H1 (cell line): ENCODE results near the gene RABGAP1. TPM values are rescaled to one million over a fixed set of nuclear protein-coding genes. Genes with fewer than 3 reads are reported as not detected.

Source experiments
- CTCF ChIA-PET: fragments of 300-600 bp; sonication (Branson Sonifier 250); formaldehyde crosslinking; loops from one replicate; lab custom pipeline; 2021; ENCODE audit not compliant: partially characterized antibody; lab: Charles Lee
- POLR2A ChIA-PET: fragments of 300-600 bp; sonication (Branson Sonifier 250); formaldehyde crosslinking; loops from one replicate; lab custom pipeline; 2021; ENCODE audit warnings: inconsistent platforms; ENCODE audit not compliant: partially characterized antibody; lab: Charles Lee
- DNase-seq, 2 experiments: peaks; one replicate each; pipeline versions ENCODE4 v3.0.0 to v3.0.0-alpha.2; 2010 to 2022; ENCODE audit warnings: low spot score in 2 of 2, low read depth in 1 of 2, mixed read lengths in 1 of 2
- FAIRE-seq: peaks from 2 replicates; lab custom pipeline; 2011; peaks lifted over from hg19 to GRCh38; lab: Jason Lieb, UNC
- H2AFZ ChIP-seq: 2 replicates; pipeline ENCODE4 v1.8.1; 2012; ENCODE audit warnings: low read length, inconsistent platforms
- H2AK5ac ChIP-seq: 2 replicates; pipeline ENCODE4 v1.6.1; 2013; ENCODE audit warnings: low read depth, low read length
- H2BK120ac ChIP-seq: replicated peaks from 2 replicates; pipeline ENCODE3; 2013; ENCODE audit warnings: low read depth, low read length, inconsistent platforms
- H2BK12ac ChIP-seq: 2 replicates; pipeline ENCODE4 v1.6.1; 2013; ENCODE audit warnings: low read depth, low read length
- H2BK15ac ChIP-seq: 2 replicates; pipeline ENCODE4 v1.6.1; 2013; ENCODE audit warnings: low read length
- H2BK20ac ChIP-seq: 2 replicates; pipeline ENCODE4 v1.6.1; 2013; ENCODE audit warnings: low read length
- H2BK5ac ChIP-seq: 2 replicates; pipeline ENCODE4 v1.6.1; 2013; ENCODE audit warnings: low read depth, low read length
- H3K14ac ChIP-seq: 2 replicates; pipeline ENCODE4 v1.6.1; 2013; ENCODE audit warnings: inconsistent platforms; ENCODE audit not compliant: insufficient read length
- H3K18ac ChIP-seq: 2 replicates; pipeline ENCODE4 v1.6.1; 2013; ENCODE audit warnings: low read length; ENCODE audit errors: extremely low read depth
- H3K23ac ChIP-seq: 2 replicates; pipeline ENCODE4 v1.6.1; 2013; ENCODE audit warnings: inconsistent platforms; ENCODE audit not compliant: insufficient read length
- H3K23me2 ChIP-seq: 2 replicates; pipeline ENCODE4 v1.6.1; 2013; ENCODE audit warnings: low read depth, low read length
- H3K27ac ChIP-seq: 2 replicates; pipeline ENCODE4 v1.6.1; 2011; ENCODE audit warnings: low read depth, low read length, inconsistent platforms
- H3K27me3 ChIP-seq, 4 experiments: replicated peaks in 1 of 4; 1 replicate in 1 of 4; 2 replicates in 3 of 4; pipeline versions ENCODE4 v1.6.1 to v1.8.1; 2011 to 2013; ENCODE audit warnings: low read length in 3 of 4, mild to moderate bottlenecking in 3 of 4, inconsistent platforms in 2 of 4, mixed read lengths in 2 of 4, moderate library complexity in 1 of 4; ENCODE audit not compliant: control insufficient read depth in 3 of 4, insufficient read depth in 3 of 4; ENCODE audit errors: extremely low read depth in 1 of 4
- H3K36me3 ChIP-seq, 4 experiments: 2 replicates each; pipeline versions ENCODE4 v1.6.1 to v1.8.1; 2011 to 2013; ENCODE audit warnings: mild to moderate bottlenecking in 4 of 4, low read length in 3 of 4, moderate library complexity in 2 of 4, control low read depth in 1 of 4, inconsistent platforms in 1 of 4; ENCODE audit not compliant: insufficient read depth in 4 of 4, control insufficient read depth in 2 of 4
- H3K4ac ChIP-seq: replicated peaks from 2 replicates; pipeline ENCODE3; 2013; ENCODE audit warnings: low read length, low read depth, mixed read lengths, inconsistent platforms; ENCODE audit not compliant: insufficient read length
- H3K4me1 ChIP-seq, 4 experiments: replicated peaks in 1 of 4; 1 replicate in 1 of 4; 2 replicates in 3 of 4; pipeline versions ENCODE4 v1.6.1 to v1.8.1; 2011 to 2013; ENCODE audit warnings: low read length in 3 of 4, inconsistent platforms in 2 of 4, mixed read lengths in 1 of 4; ENCODE audit not compliant: insufficient read depth in 4 of 4, control insufficient read depth in 3 of 4
- H3K4me2 ChIP-seq, 2 experiments: 2 replicates each; pipeline versions ENCODE4 v1.6.1 to v1.8.1; 2011 to 2013; ENCODE audit warnings: low read depth in 2 of 2, low read length in 2 of 2, control low read depth in 1 of 2, inconsistent platforms in 1 of 2, mild to moderate bottlenecking in 1 of 2; ENCODE audit not compliant: insufficient read depth in 1 of 2
- H3K4me3 ChIP-seq, 4 experiments: fragments of 200-600, 300-600 bp in 1 of 4; sonication (generic), shearing (Covaris generic), sonication (Bioruptor Twin) in 1 of 4; 2 replicates each; pipeline versions ENCODE4 v1.5.1 to v1.8.1; 2011 to 2016; ENCODE audit warnings: low read length in 4 of 4, low read depth in 3 of 4, control low read depth in 2 of 4, inconsistent platforms in 2 of 4, mild to moderate bottlenecking in 2 of 4, mixed read lengths in 1 of 4, moderate library complexity in 1 of 4; ENCODE audit not compliant: insufficient read depth in 2 of 4; ENCODE audit errors: extremely low read depth in 1 of 4
- H3K56ac ChIP-seq: replicated peaks from 2 replicates; pipeline ENCODE3; 2013; ENCODE audit warnings: low read depth, mild to moderate bottlenecking, mixed read lengths, low read length, inconsistent platforms; ENCODE audit not compliant: insufficient read length
- H3K79me1 ChIP-seq: 2 replicates; pipeline ENCODE4 v1.6.1; 2013; ENCODE audit warnings: low read depth, low read length, control low read depth
- H3K79me2 ChIP-seq, 2 experiments: 2 replicates each; pipeline versions ENCODE4 v1.6.1 to v1.8.1; 2012 to 2013; ENCODE audit warnings: low read length in 2 of 2, mild to moderate bottlenecking in 2 of 2, inconsistent platforms in 1 of 2; ENCODE audit not compliant: insufficient read depth in 2 of 2, control insufficient read depth in 1 of 2
- H3K9ac ChIP-seq, 4 experiments: replicated peaks in 1 of 4; 1 replicate in 1 of 4; 2 replicates in 3 of 4; pipeline versions ENCODE4 v1.6.1 to v1.8.1; 2011 to 2013; ENCODE audit warnings: low read depth in 3 of 4, low read length in 3 of 4, control low read depth in 2 of 4, mild to moderate bottlenecking in 2 of 4, moderate library complexity in 2 of 4, inconsistent platforms in 1 of 4; ENCODE audit errors: extremely low read depth in 1 of 4
- H3K9me3 ChIP-seq, 2 experiments: 2 replicates each; pipeline versions ENCODE4 v1.6.1 to v1.8.1; 2012 to 2013; ENCODE audit warnings: mild to moderate bottlenecking in 2 of 2, moderate library complexity in 2 of 2, control low read depth in 1 of 2, inconsistent platforms in 1 of 2, low read depth in 1 of 2, low read length in 1 of 2, mixed read lengths in 1 of 2; ENCODE audit not compliant: insufficient read depth in 2 of 2
- H4K20me1 ChIP-seq, 2 experiments: replicated peaks in 1 of 2; 2 replicates each; pipeline versions ENCODE3 to v1.8.1; 2011 to 2013; ENCODE audit warnings: inconsistent platforms in 2 of 2, low read length in 2 of 2, mild to moderate bottlenecking in 1 of 2; ENCODE audit not compliant: insufficient read depth in 2 of 2, control insufficient read depth in 1 of 2
- H4K5ac ChIP-seq: 2 replicates; pipeline ENCODE4 v1.6.1; 2013; ENCODE audit warnings: low read length, low read depth, mixed read lengths, inconsistent platforms; ENCODE audit not compliant: insufficient read length
- H4K8ac ChIP-seq: 2 replicates; pipeline ENCODE4 v1.8.0; 2013; ENCODE audit warnings: mild to moderate bottlenecking, moderate library complexity, low read length, inconsistent platforms; ENCODE audit not compliant: insufficient read depth; ENCODE audit errors: extremely low read depth
- H4K91ac ChIP-seq: replicated peaks from 2 replicates; pipeline ENCODE3; 2013; ENCODE audit warnings: low read length, mixed read lengths, inconsistent platforms; ENCODE audit not compliant: insufficient read length
- ASH2L ChIP-seq: fragments of 200-600, 300-600 bp; sonication (generic); IDR thresholded peaks from one replicate; pipeline ENCODE4 v1.7.1; 2017; ENCODE audit warnings: low read length
- BACH1 ChIP-seq: IDR thresholded peaks from 2 replicates; pipeline ENCODE4 v1.6.1; 2012; ENCODE audit warnings: low read length, improper control_type of control experiment
- BCL11A ChIP-seq, 2 experiments: IDR thresholded peaks; one replicate each; pipeline ENCODE4 v1.6.1; 2011; ENCODE audit warnings: low read depth in 2 of 2, low read length in 2 of 2, mild to moderate bottlenecking in 2 of 2
- CBX5 ChIP-seq: fragments of 300-800, 300-1000 bp; sonication (generic); IDR thresholded peaks from 2 replicates; pipeline ENCODE4 v1.7.1; 2016; ENCODE audit warnings: antibody characterized with exemption, low read length, low read depth
- CREB1 ChIP-seq: IDR thresholded peaks from 2 replicates; pipeline ENCODE4 v1.6.1; 2012; ENCODE audit warnings: inconsistent platforms
- MAX ChIP-seq: IDR thresholded peaks from 2 replicates; pipeline ENCODE4 v1.6.1; 2012; ENCODE audit warnings: inconsistent platforms
- NRF1 ChIP-seq: IDR thresholded peaks from 2 replicates; pipeline ENCODE4 v1.6.1; 2011; ENCODE audit warnings: mild to moderate bottlenecking, low read depth, low read length, improper control_type of control experiment
- POLR2A ChIP-seq, 2 experiments: IDR thresholded peaks; 1 replicate in 1 of 2; 2 replicates in 1 of 2; pipeline ENCODE4 v1.6.1; 2011; ENCODE audit warnings: low read depth in 2 of 2, low read length in 2 of 2, mild to moderate bottlenecking in 2 of 2; ENCODE audit errors: control extremely low read depth in 1 of 2
- POLR2AphosphoS5 ChIP-seq: IDR thresholded peaks from 2 replicates; pipeline ENCODE4 v1.6.1; 2011; ENCODE audit warnings: low read depth, low read length
- RBBP5 ChIP-seq: IDR thresholded peaks from 2 replicates; pipeline ENCODE4 v1.7.1; 2012; ENCODE audit warnings: low read depth, mild to moderate bottlenecking, inconsistent platforms, low read length, moderate library complexity, borderline replicate concordance
- RNF2 ChIP-seq: fragments of 200-900, 300-1000 bp; sonication (generic); IDR thresholded peaks from 2 replicates; pipeline ENCODE4 v1.7.1; 2016; ENCODE audit warnings: borderline replicate concordance, low read depth, mild to moderate bottlenecking, antibody characterized with exemption, low read length; ENCODE audit not compliant: poor library complexity, severe bottlenecking; ENCODE audit errors: missing control alignments
- SAP30 ChIP-seq: fragments of 300-600 bp; sonication (generic); IDR thresholded peaks from 2 replicates; pipeline ENCODE4 v1.7.1; 2012; ENCODE audit warnings: low read length, moderate library complexity, mild to moderate bottlenecking, inconsistent platforms; ENCODE audit not compliant: insufficient read depth, insufficient replicate concordance
- TAF7 ChIP-seq: optimal IDR thresholded peaks from 2 replicates; pipeline ENCODE3; 2011; ENCODE audit warnings: low read depth, mild to moderate bottlenecking, inconsistent platforms, low read length, moderate library complexity, borderline replicate concordance
- TBP ChIP-seq: IDR thresholded peaks from 2 replicates; pipeline ENCODE4 v1.6.1; 2011; ENCODE audit warnings: low read depth, low read length, improper control_type of control experiment
- TEAD4 ChIP-seq: IDR thresholded peaks from 2 replicates; pipeline ENCODE4 v1.6.1; 2012; ENCODE audit warnings: low read depth, low read length, inconsistent platforms, mixed read lengths
- WGBS, 2 experiments: shearing (Covaris generic) in 1 of 2; methylation state at CpG; one replicate each; pipeline versions ENCODE4 v1.1.6 to v1.1.7; 2013 to 2015; ENCODE audit warnings: low lambda C conversion rate in 2 of 2, mixed read lengths in 2 of 2, inconsistent platforms in 1 of 2, low coverage in 1 of 2, missing lambda C conversion rate in 1 of 2; ENCODE audit not compliant: insufficient replicate concordance in 2 of 2, insufficient coverage in 1 of 2, insufficient read length in 1 of 2; ENCODE audit errors: extremely low coverage in 1 of 2, missing lambda C conversion rate in 1 of 2; 5-methylcytosine and 5-hydroxymethylcytosine counted together
- polyA plus RNA-seq, 7 experiments: library from polyadenylated mRNA; depleted of rRNA in 3 of 7; stranded (reverse) in 5 of 7; unstranded in 2 of 7; fragments of >200 nt in 5 of 7; fragments of 200-250 nt in 2 of 7; gene quantifications; 1 replicate in 5 of 7; 2 replicates in 1 of 7; 4 replicates in 1 of 7; pipeline versions ENCODE4 v1.2.1 to v1.2.3, GENCODE V29; 2011 to 2013; ENCODE audit warnings: missing spikeins in 2 of 7, mixed read lengths in 2 of 7
- total RNA-seq: library from RNA; stranded (reverse); fragmentation: NEBNext Ultra II Directional; extraction: Animal tissue kit (Norgen Biotek cat#: 25700); gene quantifications from 2 replicates; pipeline ENCODE4 v1.2.1, GENCODE V29; 2021

The RABGAP1 gene
- total and polyA plus RNA-seq, 2 of the 8 experiments (the other 6 are each of a cell fraction or from before 2014, with no cell fraction given) = 15.7 to 38.3 TPM

- ChIA-PET POLR2A (interaction anchor here (1.3 kb wide), 1 partner anchor 10 kb away, joined by 4 read pairs; no protein-coding TSS in a partner anchor), CTCF (interaction anchor here (0.9 to 5.5 kb wide), 10 partner anchors 12 to 273 kb away, joined by 3 to 49 read pairs (median 4); no protein-coding TSS in a partner anchor)
- peaks cover 11 to 49% (median 25%) of the 10 kb centered on the region in 4 experiments; a peak in 7 of 8 replicates for H3K36me3 ChIP-seq
- no peak for TF ChIP-seq TBP
- TF ChIP-seq POLR2AphosphoS5 = no peak
- no peak for TF ChIP-seq SAP30
- no peak for TF ChIP-seq CBX5
- no peak for TF ChIP-seq MAX
- no peak for TF ChIP-seq TEAD4
- TF ChIP-seq CREB1 = no peak
- TF ChIP-seq BCL11A (IDR thresholded peaks at IDR 0.05; ENCODE audit: low read depth in 2 of 2, low read length in 2 of 2) = no peak
- TF ChIP-seq TAF7 = no peak
- TF ChIP-seq POLR2A (IDR thresholded peaks at IDR 0.05; ENCODE audit: control extremely low read depth in 1 of 2, low read depth in 2 of 2, low read length in 2 of 2) = no peak
- no peak for TF ChIP-seq BACH1
- no peak for TF ChIP-seq RNF2
- no peak for TF ChIP-seq NRF1
- no peak for TF ChIP-seq ASH2L
- no peak for TF ChIP-seq RBBP5
Observed at GRCh38 chr9:123089790-123090189, 149.0 kb downstream of the RABGAP1 start.

More at GRCh38 chr9:123089790-123090189, 149.0 kb downstream of the RABGAP1 start:
- no peak overlapping the region for H3K23ac ChIP-seq
- no peak overlapping the region for H3K4me2 ChIP-seq
- no peak overlapping the region for H2BK20ac ChIP-seq
- H2BK120ac ChIP-seq = no peak overlapping the region
- no peak overlapping the region for H3K4me3 ChIP-seq
- H2BK5ac ChIP-seq = no peak overlapping the region
- 88% methylated on average over 5 of the region's 5 CpGs; no CpG with 5 or more reads in 1 of the 2 experiments for WGBS, 2 experiments
- H3K23me2 ChIP-seq = no peaks in the 10 kb centered on the region
- no peak overlapping the region for H4K91ac ChIP-seq
- H3K9ac ChIP-seq = no peak overlapping the region
- FAIRE-seq (no peak), DNase-seq (no peak)
- H3K27me3 ChIP-seq = no peaks in the 10 kb centered on the region
- H3K56ac ChIP-seq = no peak overlapping the region
- no peak overlapping the region for H3K4ac ChIP-seq
- no peak overlapping the region for H4K5ac ChIP-seq
- peaks cover 0 to 1% of the 10 kb centered on the region in 2 experiments for H4K20me1 ChIP-seq
- H3K27ac ChIP-seq = no peak overlapping the region
- H3K14ac ChIP-seq = no peak overlapping the region
- H3K9me3 ChIP-seq = no peaks in the 10 kb centered on the region
- H4K8ac ChIP-seq = no peak overlapping the region
- H3K79me2 ChIP-seq = no peaks in the 10 kb centered on the region
- H3K18ac ChIP-seq = no peak overlapping the region
- 0 out of 2 replicates have a peak, but pooled peaks cover 2% of the 10 kb centered on the region for H3K79me1 ChIP-seq
- H2BK12ac ChIP-seq = no peak overlapping the region
- H2AK5ac ChIP-seq = no peak overlapping the region
- no peak overlapping the region for H2AFZ ChIP-seq
- peaks cover 0 to 3% (median 1%) of the 10 kb centered on the region in 4 experiments; a peak in 3 of 7 replicates for H3K4me1 ChIP-seq
- no peak overlapping the region for H2BK15ac ChIP-seq
